HG02840 (cell line): ENCODE data around the gene TEX38.
"Not testable (repeated sequence)": the region's sequence is repeated elsewhere in the genome, so short reads cannot be mapped to it uniquely, and the experiment has no call there.

Experiments used
- ATAC-seq: cut with Tn5 transposase; IDR thresholded peaks from one replicate; pipeline ENCODE4 v1.9.1; 2021; ENCODE audit warnings: mild to moderate bottlenecking, moderate library complexity, moderate number of reproducible peaks; ENCODE audit not compliant: unreplicated experiment, low FRiP score

The TEX38 gene

GRCh38 chr1:46671554-46671953, at the start of gene TEX38:
Gene TEX38 (plus strand): TSS chr1:46671854. CDS start chr1:46671935, 81 bp downstream.
- ATAC-seq = no peak

GRCh38 chr1:46621930-46622329, 49.7 kb upstream of the TEX38 start:
- no peak for ATAC-seq

- ATAC-seq = no peak
Measured at GRCh38 chr1:46622344-46622743, 49.3 kb upstream of the TEX38 start.

GRCh38 chr1:46623743-46624644, 47.7 kb upstream of the TEX38 start:
- no peak for ATAC-seq

GRCh38 chr1:46630719-46631118, 40.9 kb upstream of the TEX38 start:
- ATAC-seq = no peak

GRCh38 chr1:46635205-46635604, 36.4 kb upstream of the TEX38 start:
- no peak for ATAC-seq

GRCh38 chr1:46637444-46638083, 34.1 kb upstream of the TEX38 start:
- no peak for ATAC-seq

GRCh38 chr1:46638921-46639320, 32.7 kb upstream of the TEX38 start:
- no peak for ATAC-seq

GRCh38 chr1:46639547-46639946, 32.1 kb upstream of the TEX38 start:
- no peak for ATAC-seq

GRCh38 chr1:46642115-46642680, 29.5 kb upstream of the TEX38 start:
- no peak for ATAC-seq

- ATAC-seq = no peak
Measured at GRCh38 chr1:46643368-46643775, 28.3 kb upstream of the TEX38 start.

GRCh38 chr1:46645815-46646214, 25.8 kb upstream of the TEX38 start:
- ATAC-seq = no peak

GRCh38 chr1:46646331-46646730, 25.3 kb upstream of the TEX38 start:
- no peak for ATAC-seq

- no peak for ATAC-seq
Measured at GRCh38 chr1:46646844-46647243, 24.8 kb upstream of the TEX38 start.

GRCh38 chr1:46647611-46648010, 24.0 kb upstream of the TEX38 start:
- no peak for ATAC-seq

GRCh38 chr1:46649764-46650163, 21.9 kb upstream of the TEX38 start:
- no peak for ATAC-seq

- no peak for ATAC-seq
Measured at GRCh38 chr1:46650491-46650890, 21.2 kb upstream of the TEX38 start.

- not testable (repeated sequence) for ATAC-seq
Measured at GRCh38 chr1:46651152-46651551, 20.5 kb upstream of the TEX38 start.

GRCh38 chr1:46652321-46653100, 19.1 kb upstream of the TEX38 start:
- no peak for ATAC-seq

- ATAC-seq = no peak
Measured at GRCh38 chr1:46653405-46653958, 18.2 kb upstream of the TEX38 start.
